ENCODE data around the gene FSTL5.

Gene FSTL5

GRCh38 chr4:161442921-161443320 lies 720.9 kb downstream of the FSTL5 start:
- H3K9ac ChIP-seq (ENCODE audit: low read length), result no peak overlapping the region
- H3K9me3 ChIP-seq (ENCODE audit: control insufficient read depth, low read length), result no peaks in the 10 kb centered on the region
- H3K36me3 ChIP-seq (ENCODE audit: control insufficient read depth, insufficient read depth, low read length), result no peaks in the 10 kb centered on the region
- H3K4me3 ChIP-seq (ENCODE audit: low read length), result no peak overlapping the region
- H3K4me1 ChIP-seq (ENCODE audit: control insufficient read depth, insufficient read depth, low read length), result no peaks in the 10 kb centered on the region
- no peaks in the 10 kb centered on the region for H3K27me3 ChIP-seq (ENCODE audit: control insufficient read depth, insufficient read depth, low read length)

GRCh38 chr4:161438096-161438495 lies 725.7 kb downstream of the FSTL5 start:
- no peaks in the 10 kb centered on the region for H3K36me3 ChIP-seq (ENCODE audit: control insufficient read depth, insufficient read depth, low read length)
- H3K4me3 ChIP-seq (ENCODE audit: low read length), result no peak overlapping the region
- H3K9me3 ChIP-seq (ENCODE audit: control insufficient read depth, low read length), result no peaks in the 10 kb centered on the region
- H3K27me3 ChIP-seq (ENCODE audit: control insufficient read depth, insufficient read depth, low read length), result no peaks in the 10 kb centered on the region
- no peaks in the 10 kb centered on the region for H3K4me1 ChIP-seq (ENCODE audit: control insufficient read depth, insufficient read depth, low read length)
- no peak overlapping the region for H3K9ac ChIP-seq (ENCODE audit: low read length)

- no peaks in the 10 kb centered on the region for H3K36me3 ChIP-seq (ENCODE audit: control insufficient read depth, insufficient read depth, low read length)
- no peaks in the 10 kb centered on the region for H3K4me1 ChIP-seq (ENCODE audit: control insufficient read depth, insufficient read depth, low read length)
- no peaks in the 10 kb centered on the region for H3K9me3 ChIP-seq (ENCODE audit: control insufficient read depth, low read length)
- no peaks in the 10 kb centered on the region for H3K27me3 ChIP-seq (ENCODE audit: control insufficient read depth, insufficient read depth, low read length)
- H3K4me3 ChIP-seq (ENCODE audit: low read length), result no peak overlapping the region
- H3K9ac ChIP-seq (ENCODE audit: low read length), result no peak overlapping the region
These were observed 735.4 kb downstream of the FSTL5 start for GRCh38 chr4:161428180-161428965.

GRCh38 chr4:161419822-161420221 lies 744.0 kb downstream of the FSTL5 start:
- H3K36me3 ChIP-seq (ENCODE audit: control insufficient read depth, insufficient read depth, low read length), result no peaks in the 10 kb centered on the region
- no peak overlapping the region for H3K4me3 ChIP-seq (ENCODE audit: low read length)
- H3K9me3 ChIP-seq (ENCODE audit: control insufficient read depth, low read length), result no peaks in the 10 kb centered on the region
- no peaks in the 10 kb centered on the region for H3K4me1 ChIP-seq (ENCODE audit: control insufficient read depth, insufficient read depth, low read length)
- no peak overlapping the region for H3K9ac ChIP-seq (ENCODE audit: low read length)
- no peaks in the 10 kb centered on the region for H3K27me3 ChIP-seq (ENCODE audit: control insufficient read depth, insufficient read depth, low read length)

GRCh38 chr4:161411901-161412300 lies 751.9 kb downstream of the FSTL5 start:
- Histone ChIP-seq H3K9ac (ENCODE audit: low read length) (no peak overlapping the region), H3K36me3 (ENCODE audit: control insufficient read depth, insufficient read depth, low read length) (no peaks in the 10 kb centered on the region), H3K27me3 (ENCODE audit: control insufficient read depth, insufficient read depth, low read length) (no peaks in the 10 kb centered on the region), H3K9me3 (ENCODE audit: control insufficient read depth, low read length) (no peaks in the 10 kb centered on the region), H3K4me1 (ENCODE audit: control insufficient read depth, insufficient read depth, low read length) (no peaks in the 10 kb centered on the region), H3K4me3 (ENCODE audit: low read length) (no peak overlapping the region)

- no peak overlapping the region for H3K4me3 ChIP-seq (ENCODE audit: low read length)
- no peaks in the 10 kb centered on the region for H3K27me3 ChIP-seq (ENCODE audit: control insufficient read depth, insufficient read depth, low read length)
- H3K9me3 ChIP-seq (ENCODE audit: control insufficient read depth, low read length), result no peaks in the 10 kb centered on the region
- H3K4me1 ChIP-seq (ENCODE audit: control insufficient read depth, insufficient read depth, low read length), result no peaks in the 10 kb centered on the region
- no peak overlapping the region for H3K9ac ChIP-seq (ENCODE audit: low read length)
- H3K36me3 ChIP-seq (ENCODE audit: control insufficient read depth, insufficient read depth, low read length), result no peaks in the 10 kb centered on the region
These were observed 759.3 kb downstream of the FSTL5 start for GRCh38 chr4:161404346-161405110.

- Histone ChIP-seq H3K9ac (ENCODE audit: low read length) (no peak overlapping the region), H3K27me3 (ENCODE audit: control insufficient read depth, insufficient read depth, low read length) (no peaks in the 10 kb centered on the region), H3K36me3 (ENCODE audit: control insufficient read depth, insufficient read depth, low read length) (no peaks in the 10 kb centered on the region), H3K9me3 (ENCODE audit: control insufficient read depth, low read length) (no peaks in the 10 kb centered on the region), H3K4me3 (ENCODE audit: low read length) (no peak overlapping the region), H3K4me1 (ENCODE audit: control insufficient read depth, insufficient read depth, low read length) (no peaks in the 10 kb centered on the region)
These were observed 760.0 kb downstream of the FSTL5 start for GRCh38 chr4:161403781-161404180.

GRCh38 chr4:161393602-161394001 lies 770.2 kb downstream of the FSTL5 start:
- H3K36me3 ChIP-seq (ENCODE audit: control insufficient read depth, insufficient read depth, low read length), result no peaks in the 10 kb centered on the region
- H3K27me3 ChIP-seq (ENCODE audit: control insufficient read depth, insufficient read depth, low read length), result no peaks in the 10 kb centered on the region
- H3K4me3 ChIP-seq (ENCODE audit: low read length), result no peak overlapping the region
- H3K9ac ChIP-seq (ENCODE audit: low read length), result no peak overlapping the region
- no peaks in the 10 kb centered on the region for H3K9me3 ChIP-seq (ENCODE audit: control insufficient read depth, low read length)
- H3K4me1 ChIP-seq (ENCODE audit: control insufficient read depth, insufficient read depth, low read length), result no peaks in the 10 kb centered on the region

GRCh38 chr4:161382655-161383054 lies 781.1 kb downstream of the FSTL5 start:
- Histone ChIP-seq H3K27me3 (ENCODE audit: control insufficient read depth, insufficient read depth, low read length) (no peaks in the 10 kb centered on the region), H3K9ac (ENCODE audit: low read length) (no peak overlapping the region), H3K9me3 (ENCODE audit: control insufficient read depth, low read length) (no peaks in the 10 kb centered on the region), H3K36me3 (ENCODE audit: control insufficient read depth, insufficient read depth, low read length) (no peaks in the 10 kb centered on the region), H3K4me1 (ENCODE audit: control insufficient read depth, insufficient read depth, low read length) (no peaks in the 10 kb centered on the region), H3K4me3 (ENCODE audit: low read length) (no peak overlapping the region)

GRCh38 chr4:161376275-161376674 lies 787.5 kb downstream of the FSTL5 start:
- Histone ChIP-seq H3K4me3 (ENCODE audit: low read length) (no peak overlapping the region), H3K9ac (ENCODE audit: low read length) (no peak overlapping the region), H3K27me3 (ENCODE audit: control insufficient read depth, insufficient read depth, low read length) (no peaks in the 10 kb centered on the region), H3K36me3 (ENCODE audit: control insufficient read depth, insufficient read depth, low read length) (no peaks in the 10 kb centered on the region), H3K9me3 (ENCODE audit: control insufficient read depth, low read length) (no peaks in the 10 kb centered on the region), H3K4me1 (ENCODE audit: control insufficient read depth, insufficient read depth, low read length) (no peaks in the 10 kb centered on the region)

GRCh38 chr4:161364681-161365080 lies 799.1 kb downstream of the FSTL5 start:
- H3K4me1 ChIP-seq (ENCODE audit: control insufficient read depth, insufficient read depth, low read length), result no peaks in the 10 kb centered on the region
- H3K36me3 ChIP-seq (ENCODE audit: control insufficient read depth, insufficient read depth, low read length), result no peaks in the 10 kb centered on the region
- no peaks in the 10 kb centered on the region for H3K9me3 ChIP-seq (ENCODE audit: control insufficient read depth, low read length)
- H3K27me3 ChIP-seq (ENCODE audit: control insufficient read depth, insufficient read depth, low read length), result no peaks in the 10 kb centered on the region
- no peak overlapping the region for H3K4me3 ChIP-seq (ENCODE audit: low read length)
- H3K9ac ChIP-seq (ENCODE audit: low read length), result no peak overlapping the region

- Histone ChIP-seq H3K9ac (ENCODE audit: low read length) (no peak overlapping the region), H3K27me3 (ENCODE audit: control insufficient read depth, insufficient read depth, low read length) (no peaks in the 10 kb centered on the region), H3K36me3 (ENCODE audit: control insufficient read depth, insufficient read depth, low read length) (no peaks in the 10 kb centered on the region), H3K9me3 (ENCODE audit: control insufficient read depth, low read length) (no peaks in the 10 kb centered on the region), H3K4me1 (ENCODE audit: control insufficient read depth, insufficient read depth, low read length) (no peaks in the 10 kb centered on the region), H3K4me3 (ENCODE audit: low read length) (no peak overlapping the region)
These were observed 802.8 kb downstream of the FSTL5 start for GRCh38 chr4:161360982-161361381.
